ENCODE data around the gene FBXW2. TPM values are rescaled to one million over a fixed set of nuclear protein-coding genes. Genes with fewer than 3 reads are reported as not detected.

The FBXW2 gene
- total and polyA plus RNA-seq, 2 experiments from 2014 or later, result 23.7 to 45.5 TPM

- Histone ChIP-seq H3K36me3 (ENCODE audit: low read depth) (peaks cover 24% of the 10 kb centered on the region), H3K27ac (no peak overlapping the region), H3F3A (ENCODE audit: insufficient read depth) (peaks cover 14% of the 10 kb centered on the region), H3K9ac (no peak overlapping the region), H3K4me1 (ENCODE audit: insufficient read depth) (peaks cover 29% of the 10 kb centered on the region), H3K79me2 (ENCODE audit: insufficient read depth) (peaks cover 94% of the 10 kb centered on the region), H3K9me3 (ENCODE audit: low read depth) (no peaks in the 10 kb centered on the region), H2AFZ (no peak overlapping the region), H3K4me2 (ENCODE audit: unreplicated experiment) (no peak overlapping the region), H3K4me3 (no peak overlapping the region), H4K20me1 (ENCODE audit: insufficient read depth) (no peaks in the 10 kb centered on the region; the same call in 1 of the 2 replicates), H3K9me2 (ENCODE audit: insufficient read depth) (no peaks in the 10 kb centered on the region), H3K27me3 (replicated peaks; ENCODE audit: insufficient read depth) (no peaks in the 10 kb centered on the region)
- TF ChIP-seq EZH2phosphoT487 (IDR thresholded peaks at IDR 0.05; ENCODE audit: insufficient read depth, low read depth), result no peak
- no peak for TF ChIP-seq EZH2 (IDR thresholded peaks at IDR 0.05; ENCODE audit: insufficient read depth, poor library complexity, severe bottlenecking)
- 83 to 85% methylated on average over 4 of the region's 4 CpGs for WGBS, 2 experiments (ENCODE audit: low coverage in 1 of 2, low lambda C conversion rate in 2 of 2, missing lambda C conversion rate in 2 of 2)
- DNase-seq, result no peak
- in situ Hi-C loops (cut with MboI), result no loop called here
Measured at GRCh38 chr9:120787933-120788332, 5.3 kb downstream of the FBXW2 start.

GRCh38 chr9:120783602-120784047 is 9.6 kb downstream of the FBXW2 start:
- peaks cover 20% of the 10 kb centered on the region for H3K36me3 ChIP-seq (ENCODE audit: low read depth)
- H3K4me3 ChIP-seq, result no peak overlapping the region
- no peak for TF ChIP-seq EZH2 (IDR thresholded peaks at IDR 0.05; ENCODE audit: insufficient read depth, poor library complexity, severe bottlenecking)
- TF ChIP-seq EZH2phosphoT487 (IDR thresholded peaks at IDR 0.05; ENCODE audit: insufficient read depth, low read depth), result peak; percentile 87
- DNase-seq, result peak; percentile 86
- peaks cover 15% of the 10 kb centered on the region for H3F3A ChIP-seq (ENCODE audit: insufficient read depth)
- in situ Hi-C loops (cut with MboI), result no loop called here
- H3K4me2 ChIP-seq (ENCODE audit: unreplicated experiment), result peak overlapping the region; percentile 37
- H4K20me1 ChIP-seq (ENCODE audit: insufficient read depth), result no peaks in the 10 kb centered on the region; the same call in 1 of the 2 replicates
- H3K9me3 ChIP-seq (ENCODE audit: low read depth), result no peaks in the 10 kb centered on the region
- WGBS, 2 experiments (ENCODE audit: low coverage in 1 of 2, low lambda C conversion rate in 2 of 2, missing lambda C conversion rate in 2 of 2), result 31 to 32% methylated on average over 2 of the region's 2 CpGs
- H3K27ac ChIP-seq, result peak overlapping the region; percentile 59
- H3K79me2 ChIP-seq (ENCODE audit: insufficient read depth), result peaks cover 94% of the 10 kb centered on the region
- H3K9me2 ChIP-seq (ENCODE audit: insufficient read depth), result no peaks in the 10 kb centered on the region
- H3K4me1 ChIP-seq (ENCODE audit: insufficient read depth), result peaks cover 10% of the 10 kb centered on the region
- peak overlapping the region; percentile 11; the same call in 1 of the 2 replicates for H3K9ac ChIP-seq
- H3K27me3 ChIP-seq (replicated peaks; ENCODE audit: insufficient read depth), result no peaks in the 10 kb centered on the region
- no peak overlapping the region for H2AFZ ChIP-seq

DNA sequence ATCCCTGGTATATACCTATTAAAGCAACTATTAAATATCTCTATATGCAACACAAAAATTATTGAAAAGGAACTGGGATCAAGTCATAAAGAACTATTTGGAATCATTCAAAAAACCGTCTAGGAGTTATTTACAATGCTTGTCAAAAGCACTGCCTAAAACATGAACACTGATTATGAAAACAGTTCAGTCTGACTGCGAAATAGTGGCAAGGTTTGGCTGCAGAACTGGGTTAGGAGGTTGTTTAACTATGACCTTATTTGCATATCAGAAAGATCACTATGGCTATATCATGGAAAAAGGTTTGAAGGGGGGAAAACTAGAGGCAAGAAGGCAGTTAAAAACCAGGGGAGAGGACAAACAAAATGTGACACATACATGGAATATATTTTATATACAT is 12.0 kb downstream of the FBXW2 start:
- H3K9me3 ChIP-seq (ENCODE audit: low read depth), result no peaks in the 10 kb centered on the region
- no peak for DNase-seq
- H3K27ac ChIP-seq, result no peak overlapping the region
- peaks cover 91% of the 10 kb centered on the region for H3K79me2 ChIP-seq (ENCODE audit: insufficient read depth)
- no peak for TF ChIP-seq EZH2phosphoT487 (IDR thresholded peaks at IDR 0.05; ENCODE audit: insufficient read depth, low read depth)
- no peak for TF ChIP-seq EZH2 (IDR thresholded peaks at IDR 0.05; ENCODE audit: insufficient read depth, poor library complexity, severe bottlenecking)
- peaks cover 27% of the 10 kb centered on the region for H3K36me3 ChIP-seq (ENCODE audit: low read depth)
- peaks cover 10% of the 10 kb centered on the region for H3K4me1 ChIP-seq (ENCODE audit: insufficient read depth)
- H3K9me2 ChIP-seq (ENCODE audit: insufficient read depth), result no peaks in the 10 kb centered on the region
- H4K20me1 ChIP-seq (ENCODE audit: insufficient read depth), result no peaks in the 10 kb centered on the region
- in situ Hi-C loops (cut with MboI), result no loop called here
- 79 to 87% methylated on average over 2 of the region's 2 CpGs for WGBS, 2 experiments (ENCODE audit: low coverage in 1 of 2, low lambda C conversion rate in 2 of 2, missing lambda C conversion rate in 2 of 2)
- H3F3A ChIP-seq (ENCODE audit: insufficient read depth), result peaks cover 15% of the 10 kb centered on the region
- no peak overlapping the region for H3K4me2 ChIP-seq (ENCODE audit: unreplicated experiment)
- H3K9ac ChIP-seq, result no peak overlapping the region
- no peak overlapping the region for H2AFZ ChIP-seq
- H3K27me3 ChIP-seq (replicated peaks; ENCODE audit: insufficient read depth), result no peaks in the 10 kb centered on the region
- H3K4me3 ChIP-seq, result no peak overlapping the region

- Histone ChIP-seq H3K4me2 (ENCODE audit: unreplicated experiment) (no peak overlapping the region), H3K9me3 (ENCODE audit: low read depth) (no peaks in the 10 kb centered on the region), H3K27me3 (replicated peaks; ENCODE audit: insufficient read depth) (no peaks in the 10 kb centered on the region), H3K27ac (no peak overlapping the region), H3F3A (ENCODE audit: insufficient read depth) (peaks cover 15% of the 10 kb centered on the region), H4K20me1 (ENCODE audit: insufficient read depth) (no peaks in the 10 kb centered on the region), H2AFZ (no peak overlapping the region), H3K4me3 (no peak overlapping the region), H3K4me1 (ENCODE audit: insufficient read depth) (peaks cover 10% of the 10 kb centered on the region), H3K36me3 (ENCODE audit: low read depth) (peaks cover 32% of the 10 kb centered on the region; the same call in 1 of the 2 replicates), H3K79me2 (ENCODE audit: insufficient read depth) (peaks cover 87% of the 10 kb centered on the region), H3K9me2 (ENCODE audit: insufficient read depth) (no peaks in the 10 kb centered on the region), H3K9ac (no peak overlapping the region)
- in situ Hi-C loops (cut with MboI), result no loop called here
- DNase-seq, result no peak
- no peak for TF ChIP-seq EZH2 (IDR thresholded peaks at IDR 0.05; ENCODE audit: insufficient read depth, poor library complexity, severe bottlenecking)
- WGBS, 2 experiments (ENCODE audit: low coverage in 1 of 2, low lambda C conversion rate in 2 of 2, missing lambda C conversion rate in 2 of 2), result 99 to 100% methylated on average over 3 of the region's 3 CpGs
Measured at GRCh38 chr9:120780367-120780766, 12.8 kb downstream of the FBXW2 start.

DNA sequence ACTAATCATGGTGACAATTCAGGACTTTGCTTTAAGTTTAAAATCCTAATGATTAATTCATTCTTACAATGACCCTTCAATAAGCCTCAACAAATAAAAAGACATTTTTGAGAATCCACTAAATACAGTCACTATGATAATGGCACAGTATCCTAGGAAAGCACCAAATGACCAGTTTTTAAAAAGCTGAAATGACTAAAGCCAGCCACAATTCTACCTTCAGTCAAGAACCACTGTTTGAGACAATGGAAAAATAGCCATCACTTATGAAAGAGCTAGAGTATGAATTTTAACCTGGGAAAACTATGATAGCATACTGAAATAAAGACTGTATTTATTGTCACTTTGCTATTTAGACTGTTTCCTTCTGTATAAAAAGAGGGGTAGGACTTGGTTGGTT is 14.0 kb downstream of the FBXW2 start:
- H3K4me3 ChIP-seq, result no peak overlapping the region

More for the DNA sequence above, 14.0 kb downstream of the FBXW2 start:
- Histone ChIP-seq H3K27ac (no peak overlapping the region), H3K9ac (no peak overlapping the region), H3F3A (ENCODE audit: insufficient read depth) (peaks cover 12% of the 10 kb centered on the region), H3K36me3 (ENCODE audit: low read depth) (peaks cover 38% of the 10 kb centered on the region; the same call in 1 of the 2 replicates), H4K20me1 (ENCODE audit: insufficient read depth) (no peaks in the 10 kb centered on the region), H3K79me2 (ENCODE audit: insufficient read depth) (peaks cover 76% of the 10 kb centered on the region), H3K9me2 (ENCODE audit: insufficient read depth) (no peaks in the 10 kb centered on the region), H3K27me3 (replicated peaks; ENCODE audit: insufficient read depth) (no peaks in the 10 kb centered on the region), H2AFZ (no peak overlapping the region), H3K4me1 (ENCODE audit: insufficient read depth) (peaks cover 10% of the 10 kb centered on the region), H3K9me3 (ENCODE audit: low read depth) (no peaks in the 10 kb centered on the region), H3K4me2 (ENCODE audit: unreplicated experiment) (no peak overlapping the region)
- TF ChIP-seq EZH2phosphoT487 (IDR thresholded peaks at IDR 0.05; ENCODE audit: insufficient read depth, low read depth), result no peak
- no peak for TF ChIP-seq EZH2 (IDR thresholded peaks at IDR 0.05; ENCODE audit: insufficient read depth, poor library complexity, severe bottlenecking)
- in situ Hi-C loops (cut with MboI), result no loop called here
- DNase-seq, result no peak

All from GM23248 (cell line).